B cell (primary cell): Measurements from ENCODE around the gene SLC15A3. TPM values are rescaled to one million over a fixed set of nuclear protein-coding genes. Genes with fewer than 3 reads are reported as not detected.

Experiments
- ATAC-seq: fragments of 200-7000 bp; cut with Tn5 transposase; one replicate; pipeline ENCODE4 v1.10.0; 2021; ENCODE audit warnings: low read depth, mild to moderate bottlenecking, moderate number of reproducible peaks, moderate library complexity
- CTCF ChIA-PET: fragments of 350-600 bp; sonication (Branson Sonifier 250); formaldehyde crosslinking; loops from one replicate; lab custom pipeline; 2021; ENCODE audit warnings: antibody characterized with exemption, inconsistent platforms; lab: Charles Lee
- POLR2A ChIA-PET: fragments of 350-600 bp; sonication (Branson Sonifier 250); formaldehyde crosslinking; loops from one replicate; lab custom pipeline; 2021; ENCODE audit warnings: antibody characterized with exemption; lab: Charles Lee
- DNase-seq: peaks from one replicate; pipeline ENCODE4 v3.0.0; 2013
- H2AFZ ChIP-seq: 2 replicates; pipeline ENCODE4 v1.6.1; 2012; ENCODE audit warnings: mild to moderate bottlenecking, low read depth, low read length; ENCODE audit not compliant: insufficient read depth, poor library complexity, severe bottlenecking
- H3K27ac ChIP-seq, 2 donors: 1 replicate in 1 of 2; 2 replicates in 1 of 2; pipeline ENCODE4 v1.5.1; 2012 to 2013; ENCODE audit warnings: low read length in 2 of 2, mild to moderate bottlenecking in 2 of 2, moderate library complexity in 1 of 2
- H3K27me3 ChIP-seq, 4 experiments: fragments of 200-600 bp in 1 of 4; sonication (generic) in 1 of 4; replicated peaks in 1 of 4; 1 replicate in 2 of 4; 2 replicates in 2 of 4; pipeline versions ENCODE4 v1.6.1 to v1.7.0; 2013 to 2016; ENCODE audit warnings: low read length in 3 of 4, mild to moderate bottlenecking in 2 of 4, mixed read lengths in 1 of 4, moderate library complexity in 1 of 4; ENCODE audit not compliant: insufficient read depth in 4 of 4, control insufficient read depth in 3 of 4; ENCODE audit errors: control extremely low read depth in 1 of 4
- H3K36me3 ChIP-seq, 2 experiments: replicated peaks in 1 of 2; 1 replicate in 1 of 2; 2 replicates in 1 of 2; pipeline versions ENCODE4 v1.6.1 to v1.7.1; 2013; ENCODE audit warnings: low read length in 1 of 2; ENCODE audit not compliant: insufficient read depth in 2 of 2, control insufficient read depth in 1 of 2; ENCODE audit errors: control extremely low read depth in 1 of 2, extremely low read depth in 1 of 2
- H3K4me1 ChIP-seq, 2 donors: fragments of 200-600 bp in 1 of 2; sonication (generic) in 1 of 2; 1 replicate in 1 of 2; 2 replicates in 1 of 2; pipeline versions ENCODE4 v1.5.1 to v1.6.1; 2013 to 2017; ENCODE audit warnings: low read length in 2 of 2; ENCODE audit not compliant: control insufficient read depth in 2 of 2, insufficient read depth in 2 of 2
- H3K4me2 ChIP-seq: replicated peaks from 2 replicates; pipeline ENCODE3; 2012; ENCODE audit warnings: mild to moderate bottlenecking, low read depth, low read length; ENCODE audit not compliant: poor library complexity, severe bottlenecking
- H3K4me3 ChIP-seq, 5 experiments: fragments of 200-600 bp in 1 of 5; sonication (generic) in 1 of 5; 1 replicate in 3 of 5; 2 replicates in 2 of 5; pipeline versions ENCODE4 v1.5.1 to v1.7.0; 2011 to 2016; ENCODE audit warnings: low read length in 4 of 5, mild to moderate bottlenecking in 4 of 5, low read depth in 2 of 5, control low read depth in 1 of 5, moderate library complexity in 1 of 5; ENCODE audit not compliant: insufficient read depth in 1 of 5; ENCODE audit errors: control extremely low read depth in 1 of 5, extremely low read depth in 1 of 5
- H3K79me2 ChIP-seq: fragments of 200-600 bp; sonication (generic); one replicate; pipeline ENCODE4 v1.6.0; 2016; ENCODE audit warnings: low read length; ENCODE audit not compliant: control insufficient read depth, insufficient read depth
- H3K9ac ChIP-seq: fragments of 200-600 bp; sonication (generic); 2 replicates; pipeline ENCODE4 v1.6.1; 2017; ENCODE audit warnings: mild to moderate bottlenecking, low read length, moderate library complexity
- H3K9me3 ChIP-seq, 3 donors: one replicate each; pipeline versions ENCODE4 v1.6.1 to v1.7.1; 2013; ENCODE audit warnings: low read length in 2 of 3; ENCODE audit not compliant: control insufficient read depth in 2 of 3, insufficient read depth in 1 of 3; ENCODE audit errors: control extremely low read depth in 1 of 3
- H4K20me1 ChIP-seq: 2 replicates; pipeline ENCODE4 v1.6.0; 2012; ENCODE audit warnings: mild to moderate bottlenecking, low read length; ENCODE audit not compliant: insufficient read depth, control insufficient read depth, poor library complexity, severe bottlenecking
- H3K27ac Mint-ChIP-seq: one replicate; pipeline ENCODE4 v1.8.0; 2021; ENCODE audit warnings: mixed read lengths
- H3K27me3 Mint-ChIP-seq: one replicate; pipeline ENCODE4 v1.8.0; 2021; ENCODE audit warnings: mixed read lengths
- H3K4me1 Mint-ChIP-seq: one replicate; pipeline ENCODE4 v1.8.0; 2021; ENCODE audit warnings: mixed read lengths
- H3K4me3 Mint-ChIP-seq: one replicate; pipeline ENCODE4 v1.8.0; 2021; ENCODE audit warnings: mixed read lengths
- H3K9me3 Mint-ChIP-seq: one replicate; pipeline ENCODE4 v1.8.0; 2022; ENCODE audit warnings: mixed read lengths; ENCODE audit not compliant: insufficient read depth
- EZH2 ChIP-seq: IDR thresholded peaks from 2 replicates; pipeline ENCODE4 v1.6.1; 2012; ENCODE audit warnings: borderline replicate concordance, low read depth, mild to moderate bottlenecking, moderate library complexity, low read length; ENCODE audit not compliant: insufficient read depth, poor library complexity, severe bottlenecking
- WGBS: methylation state at CpG from one replicate; pipeline ENCODE4 v1.1.5; 2013; ENCODE audit warnings: missing lambda C conversion rate; ENCODE audit not compliant: insufficient coverage; 5-methylcytosine and 5-hydroxymethylcytosine counted together
- intact Hi-C: fragments of 100-400 bp; cut with micrococcal nuclease; formaldehyde crosslinking; loops from one replicate; pipeline ENCODE4 v1.10.0; 2022
- polyA plus RNA-seq: library from polyadenylated mRNA; depleted of rRNA; stranded (reverse); fragments of >200 nt; gene quantifications from 2 replicates; pipeline ENCODE4 v1.2.3, GENCODE V29; 2012
- total RNA-seq, 2 donors: library from RNA; stranded (reverse); fragments of 120-200 nt in 1 of 2; gene quantifications; 1 replicate in 1 of 2; 2 replicates in 1 of 2; pipeline versions ENCODE4 v1.2.3 to v1.2.4, GENCODE V29; 2013 to 2022
- TF ChIP-seq, protein P1 (sequence below): fragments of 200-600 bp; IDR thresholded peaks from one replicate; pipeline ENCODE4 v1.8.0; 2022; ENCODE audit warnings: antibody characterized with exemption, mild to moderate bottlenecking

The SLC15A3 gene
- total and polyA plus RNA-seq, 2 donors (not counting 1 experiment from before 2014, with no cell fraction given): 61.5 to 91.4 TPM

GRCh38 chr11:60981515-60981914, 29.5 kb upstream of the SLC15A3 start:
- intact Hi-C loops: no loop called here
- H3K9ac ChIP-seq: no peak overlapping the region
- Mint-ChIP-seq H3K27ac (no peak overlapping the region), H3K27me3 (no peaks in the 10 kb centered on the region), H3K9me3 (no peaks in the 10 kb centered on the region), H3K4me3 (no peak overlapping the region), H3K4me1 (peaks cover 39% of the 10 kb centered on the region)
- no peaks in the 10 kb centered on the region for H3K36me3 ChIP-seq
- no peaks in the 10 kb centered on the region for H3K27me3 ChIP-seq
- CTCF ChIA-PET: interaction anchor here (1.6 kb wide), 1 partner anchor 11 kb away, joined by 6 read pairs; no protein-coding TSS in a partner anchor
- H3K4me2 ChIP-seq: no peak overlapping the region
- peaks cover 22 to 30% of the 10 kb centered on the region in 2 donors for H3K4me1 ChIP-seq
- POLR2A ChIA-PET: no interaction called here
- no peak overlapping the region for H2AFZ ChIP-seq
- no peaks in the 10 kb centered on the region for H3K9me3 ChIP-seq
- no peak overlapping the region for H3K27ac ChIP-seq
- no peak for ATAC-seq
- DNase-seq: no peak
- no peak overlapping the region for H3K4me3 ChIP-seq
- H3K79me2 ChIP-seq: peaks cover 4% of the 10 kb centered on the region
- TF ChIP-seq, protein P1, sequence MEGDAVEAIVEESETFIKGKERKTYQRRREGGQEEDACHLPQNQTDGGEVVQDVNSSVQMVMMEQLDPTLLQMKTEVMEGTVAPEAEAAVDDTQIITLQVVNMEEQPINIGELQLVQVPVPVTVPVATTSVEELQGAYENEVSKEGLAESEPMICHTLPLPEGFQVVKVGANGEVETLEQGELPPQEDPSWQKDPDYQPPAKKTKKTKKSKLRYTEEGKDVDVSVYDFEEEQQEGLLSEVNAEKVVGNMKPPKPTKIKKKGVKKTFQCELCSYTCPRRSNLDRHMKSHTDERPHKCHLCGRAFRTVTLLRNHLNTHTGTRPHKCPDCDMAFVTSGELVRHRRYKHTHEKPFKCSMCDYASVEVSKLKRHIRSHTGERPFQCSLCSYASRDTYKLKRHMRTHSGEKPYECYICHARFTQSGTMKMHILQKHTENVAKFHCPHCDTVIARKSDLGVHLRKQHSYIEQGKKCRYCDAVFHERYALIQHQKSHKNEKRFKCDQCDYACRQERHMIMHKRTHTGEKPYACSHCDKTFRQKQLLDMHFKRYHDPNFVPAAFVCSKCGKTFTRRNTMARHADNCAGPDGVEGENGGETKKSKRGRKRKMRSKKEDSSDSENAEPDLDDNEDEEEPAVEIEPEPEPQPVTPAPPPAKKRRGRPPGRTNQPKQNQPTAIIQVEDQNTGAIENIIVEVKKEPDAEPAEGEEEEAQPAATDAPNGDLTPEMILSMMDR: no peak
- no peak for TF ChIP-seq EZH2
- no peaks in the 10 kb centered on the region for H4K20me1 ChIP-seq
- WGBS: 98% methylated on average over 12 of the region's 12 CpGs

DNA sequence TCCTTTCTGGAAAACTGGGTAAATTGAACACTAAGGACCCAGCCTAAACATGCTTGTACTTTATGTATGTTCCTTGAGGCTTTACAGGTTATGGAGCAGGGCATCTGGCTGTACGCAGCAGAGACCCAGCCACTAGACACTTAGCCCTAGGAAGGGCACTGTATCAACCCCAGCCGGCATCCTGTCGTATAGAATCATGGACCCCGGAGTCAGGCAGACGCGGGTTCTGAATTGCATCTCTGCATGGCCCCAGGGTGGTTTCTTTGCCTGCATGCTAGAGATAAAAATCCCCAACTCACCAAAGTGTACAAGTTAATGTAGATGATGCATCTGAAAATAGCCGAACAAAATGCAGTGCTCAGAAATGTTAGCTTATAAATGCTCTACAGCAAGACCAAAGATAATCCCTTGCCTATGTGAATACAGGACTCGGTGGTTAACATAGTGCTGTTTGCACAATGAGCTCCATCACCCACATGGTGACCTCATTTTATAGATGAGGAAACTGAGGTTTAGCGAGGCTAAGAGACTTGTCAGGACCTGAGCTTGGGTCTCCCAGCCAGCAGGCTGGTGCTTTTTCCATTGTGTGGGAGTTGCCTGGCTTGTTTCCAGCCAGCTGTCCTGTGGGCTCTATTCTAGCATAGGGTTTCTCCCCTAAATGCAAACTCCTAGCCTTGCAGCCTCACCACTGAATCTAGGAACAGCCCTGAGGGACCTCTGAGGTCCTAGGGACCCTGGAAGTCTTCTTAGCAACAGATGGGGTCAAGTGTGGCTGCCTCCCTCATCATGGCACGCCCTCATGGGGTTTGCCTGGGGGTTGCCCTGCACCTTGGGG, 26.8 kb upstream of the SLC15A3 start:
- Mint-ChIP-seq H3K27ac (no peak overlapping the region), H3K9me3 (no peaks in the 10 kb centered on the region), H3K27me3 (no peaks in the 10 kb centered on the region), H3K4me1 (peaks cover 20% of the 10 kb centered on the region), H3K4me3 (no peak overlapping the region)
- no peaks in the 10 kb centered on the region for H4K20me1 ChIP-seq
- peaks cover 12 to 13% of the 10 kb centered on the region in 2 donors for H3K4me1 ChIP-seq
- H2AFZ ChIP-seq: no peak overlapping the region
- CTCF ChIA-PET: interaction anchor here (2.0 kb wide), 1 partner anchor 9 kb away, joined by 4 read pairs; no protein-coding TSS in a partner anchor
- DNase-seq (no peak), ATAC-seq (no peak)
- intact Hi-C loops: no loop called here
- H3K27ac ChIP-seq: no peak overlapping the region
- POLR2A ChIA-PET: no interaction called here
- no peak overlapping the region for H3K9ac ChIP-seq
- TF ChIP-seq EZH2: no peak
- TF ChIP-seq, protein P1: no peak
- H3K27me3 ChIP-seq: no peaks in the 10 kb centered on the region
- H3K79me2 ChIP-seq: peaks cover 6% of the 10 kb centered on the region
- WGBS: 86% methylated on average over 5 of the region's 10 CpGs
- no peaks in the 10 kb centered on the region for H3K9me3 ChIP-seq
- H3K36me3 ChIP-seq: no peaks in the 10 kb centered on the region
- no peak overlapping the region for H3K4me3 ChIP-seq
- no peak overlapping the region for H3K4me2 ChIP-seq
